GM12864 (cell line): Measurements from ENCODE around the gene C14orf180.

Experiments used
- DNase-seq: peaks from one replicate; pipeline ENCODE4 v3.0.0-alpha.2; 2011; ENCODE audit warnings: low read depth
- H3K4me3 ChIP-seq: 2 replicates; pipeline ENCODE4 v1.5.1; 2011; ENCODE audit warnings: mild to moderate bottlenecking, low read depth, low read length, control low read depth
- TF ChIP-seq, protein P1 (sequence below): IDR thresholded peaks from 2 replicates; pipeline ENCODE4 v1.5.1; 2011; ENCODE audit warnings: low read depth, mild to moderate bottlenecking, moderate library complexity, low read length, control low read depth, inconsistent platforms; ENCODE audit errors: missing control alignments

Gene C14orf180

DNA sequence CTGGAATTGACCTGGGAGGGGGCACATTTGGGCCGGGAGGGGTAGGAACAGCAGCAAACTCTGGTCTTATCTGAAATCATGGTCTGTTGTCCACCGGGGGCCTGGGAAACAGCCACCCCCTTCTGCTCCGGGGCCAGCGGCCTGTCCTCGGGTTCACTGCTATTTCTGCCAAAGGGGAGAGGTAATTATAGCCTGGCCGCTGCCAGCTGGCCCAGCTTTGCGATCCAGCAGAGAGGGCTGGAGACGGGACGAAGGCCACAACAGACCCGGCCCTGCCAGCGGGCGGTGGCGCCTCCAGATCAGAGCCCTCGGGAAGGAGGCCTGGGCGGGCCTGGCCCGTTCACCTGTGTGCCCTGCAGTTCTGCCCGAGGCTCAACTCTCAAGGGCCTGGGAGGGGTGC, at the start of gene C14orf180:
TSS of gene C14orf180 (plus strand) at position 258 of the 400 bp plus-strand sequence. CDS start 6,667 bp downstream, outside the sequence.
- TF ChIP-seq, protein P1, sequence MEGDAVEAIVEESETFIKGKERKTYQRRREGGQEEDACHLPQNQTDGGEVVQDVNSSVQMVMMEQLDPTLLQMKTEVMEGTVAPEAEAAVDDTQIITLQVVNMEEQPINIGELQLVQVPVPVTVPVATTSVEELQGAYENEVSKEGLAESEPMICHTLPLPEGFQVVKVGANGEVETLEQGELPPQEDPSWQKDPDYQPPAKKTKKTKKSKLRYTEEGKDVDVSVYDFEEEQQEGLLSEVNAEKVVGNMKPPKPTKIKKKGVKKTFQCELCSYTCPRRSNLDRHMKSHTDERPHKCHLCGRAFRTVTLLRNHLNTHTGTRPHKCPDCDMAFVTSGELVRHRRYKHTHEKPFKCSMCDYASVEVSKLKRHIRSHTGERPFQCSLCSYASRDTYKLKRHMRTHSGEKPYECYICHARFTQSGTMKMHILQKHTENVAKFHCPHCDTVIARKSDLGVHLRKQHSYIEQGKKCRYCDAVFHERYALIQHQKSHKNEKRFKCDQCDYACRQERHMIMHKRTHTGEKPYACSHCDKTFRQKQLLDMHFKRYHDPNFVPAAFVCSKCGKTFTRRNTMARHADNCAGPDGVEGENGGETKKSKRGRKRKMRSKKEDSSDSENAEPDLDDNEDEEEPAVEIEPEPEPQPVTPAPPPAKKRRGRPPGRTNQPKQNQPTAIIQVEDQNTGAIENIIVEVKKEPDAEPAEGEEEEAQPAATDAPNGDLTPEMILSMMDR, result no peak
- DNase-seq, result no peak
- H3K4me3 ChIP-seq, result no peak within 1 kb of the TSS

DNA sequence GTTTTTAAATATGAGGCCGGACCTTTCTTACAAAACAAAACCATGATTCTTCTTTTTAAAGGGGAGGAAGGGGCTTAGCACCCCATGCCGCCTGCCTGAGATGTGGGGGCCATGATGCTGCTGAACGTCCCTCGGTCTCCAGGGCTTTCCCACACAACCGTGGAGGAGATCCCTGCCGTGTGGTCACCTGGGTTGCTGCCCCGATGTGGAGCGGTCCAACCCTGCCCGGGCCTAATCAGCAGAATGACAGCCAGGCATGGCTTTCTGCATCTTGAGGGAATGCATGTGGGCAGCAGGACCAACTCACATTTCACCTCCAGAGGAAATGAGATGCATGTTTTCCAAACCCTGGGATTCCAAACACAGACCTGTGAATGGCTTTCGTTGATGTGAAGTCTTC, 48.9 kb upstream of the C14orf180 start:
- TF ChIP-seq, protein P1, result no peak
- no peak for DNase-seq
- H3K4me3 ChIP-seq, result no peak overlapping the region

DNA sequence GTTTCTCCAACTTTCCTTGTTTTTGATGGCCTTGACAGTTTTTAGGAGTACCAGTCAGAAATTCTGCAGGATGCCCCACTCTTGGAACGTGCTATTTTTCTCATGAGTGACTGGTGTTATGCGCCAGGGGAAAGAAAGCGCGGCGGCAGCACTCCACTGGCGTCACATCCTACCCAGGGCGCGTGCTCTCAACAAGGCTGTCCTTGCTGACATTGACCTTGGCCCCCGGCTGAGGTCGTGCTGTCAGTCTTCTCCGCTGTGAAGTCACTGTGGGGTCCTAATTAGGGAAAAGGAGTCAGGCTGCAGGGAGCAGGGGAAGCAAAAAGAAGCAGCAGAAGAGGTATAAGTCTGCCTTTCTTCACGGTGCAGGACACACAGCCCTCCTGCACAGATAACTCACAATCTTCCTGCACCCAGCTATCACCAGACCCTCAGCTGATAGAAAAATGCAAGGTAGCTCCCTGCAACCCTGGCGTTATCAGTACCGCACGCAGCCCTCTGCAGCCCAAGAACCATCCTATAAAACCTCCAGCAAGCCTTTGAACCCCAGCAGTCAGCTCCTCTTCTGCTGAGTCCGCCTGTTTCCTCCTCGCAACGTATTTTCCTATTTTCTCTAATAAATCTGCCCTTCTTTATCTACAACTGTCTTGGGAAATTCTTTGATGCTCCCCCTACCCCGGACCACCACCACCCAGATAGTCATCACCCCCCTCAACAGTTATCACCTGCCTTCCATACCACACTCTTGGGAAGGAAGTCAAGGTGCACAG, 48.0 kb upstream of the C14orf180 start:
- no peak for DNase-seq
- TF ChIP-seq, protein P1, result no peak

GRCh38 chr14:104532191-104532555, 47.4 kb upstream of the C14orf180 start:
- H3K4me3 ChIP-seq, result no peak overlapping the region
- TF ChIP-seq, protein P1, result no peak
- no peak for DNase-seq

More for the DNA sequence above, 48.0 kb upstream of the C14orf180 start:
- H3K4me3 ChIP-seq, result no peak overlapping the region

- TF ChIP-seq, protein P1, result no peak
- no peak for DNase-seq
- no peak overlapping the region for H3K4me3 ChIP-seq
These were observed 45.5 kb upstream of the C14orf180 start for GRCh38 chr14:104534036-104534435.

GRCh38 chr14:104536942-104537612, 42.5 kb upstream of the C14orf180 start:
- DNase-seq, result no peak
- no peak overlapping the region for H3K4me3 ChIP-seq
- TF ChIP-seq, protein P1, result no peak

DNA sequence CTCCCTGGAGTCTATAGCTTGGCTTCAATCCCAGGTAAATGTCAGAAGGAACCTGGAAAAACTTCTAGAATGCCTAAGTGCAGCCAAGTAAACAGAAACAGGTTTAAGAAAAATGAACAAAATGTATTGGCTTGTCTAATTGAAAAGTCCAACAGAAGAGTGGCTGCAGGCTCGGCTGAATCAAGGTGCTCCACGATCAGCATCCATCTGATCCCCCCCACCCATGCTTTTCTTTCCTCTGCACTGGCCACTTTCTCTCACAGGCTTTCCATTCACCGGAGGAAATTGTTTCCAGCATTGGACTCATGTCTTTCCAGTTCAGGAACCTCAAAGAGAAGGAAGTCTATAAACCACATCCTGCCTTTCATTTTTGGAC, 42.0 kb upstream of the C14orf180 start:
- TF ChIP-seq, protein P1, result no peak
- no peak for DNase-seq
- H3K4me3 ChIP-seq, result no peak overlapping the region
